ENCODE data around the gene CLK4.

The CLK4 gene

DNA sequence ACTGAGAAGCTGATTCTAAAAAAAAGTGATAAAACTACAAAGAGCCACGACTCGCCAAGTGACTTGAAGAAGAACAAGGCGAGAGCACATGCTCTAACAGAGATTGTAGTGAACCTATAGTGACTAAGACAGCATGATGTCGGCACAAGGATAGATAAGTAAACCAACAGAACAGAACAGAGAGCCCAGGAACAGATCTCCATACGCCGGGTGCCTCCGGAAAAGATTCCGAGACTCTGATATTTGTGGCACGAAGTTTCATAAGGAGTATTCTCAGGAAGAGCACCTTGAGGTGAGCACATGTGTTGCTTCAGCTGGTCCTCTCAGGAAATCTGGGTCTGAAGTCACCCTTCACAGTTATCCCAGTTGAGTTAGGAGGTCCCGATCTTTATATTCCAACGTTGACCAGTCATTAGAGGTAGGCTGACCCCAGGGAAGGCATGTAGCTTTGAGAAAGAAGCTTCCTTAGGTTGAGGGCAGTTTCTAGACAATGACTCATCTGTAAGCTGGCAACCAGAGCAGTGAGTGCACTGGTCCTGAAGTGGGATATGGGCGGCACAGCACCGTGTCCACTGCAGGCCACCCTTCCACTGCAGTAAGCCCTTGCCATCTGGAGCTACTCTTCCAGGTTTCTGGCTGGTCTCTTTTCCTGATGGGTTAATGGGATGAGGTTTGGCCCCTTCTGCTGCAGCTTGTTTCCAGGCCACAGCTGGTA is 13.6 kb upstream of the CLK4 start:
- Histone ChIP-seq H3K9me3 (ENCODE audit: control insufficient read depth, low read length) (no peaks in the 10 kb centered on the region), H3K4me3 (ENCODE audit: insufficient read depth, low read depth, low read length) (no peak overlapping the region), H3K36me3 (ENCODE audit: control insufficient read depth, insufficient read depth, low read length) (no peaks in the 10 kb centered on the region), H3K27me3 (ENCODE audit: control insufficient read depth, insufficient read depth, low read length, poor library complexity, severe bottlenecking) (no peaks in the 10 kb centered on the region), H3K27ac (ENCODE audit: insufficient read depth, low read depth, low read length, poor library complexity, severe bottlenecking) (no peak overlapping the region), H3K4me1 (ENCODE audit: control insufficient read depth, insufficient read depth, low read length) (no peaks in the 10 kb centered on the region)
- WGBS, 2 experiments, result 84% methylated on average over 13 of the region's 13 CpGs

DNA sequence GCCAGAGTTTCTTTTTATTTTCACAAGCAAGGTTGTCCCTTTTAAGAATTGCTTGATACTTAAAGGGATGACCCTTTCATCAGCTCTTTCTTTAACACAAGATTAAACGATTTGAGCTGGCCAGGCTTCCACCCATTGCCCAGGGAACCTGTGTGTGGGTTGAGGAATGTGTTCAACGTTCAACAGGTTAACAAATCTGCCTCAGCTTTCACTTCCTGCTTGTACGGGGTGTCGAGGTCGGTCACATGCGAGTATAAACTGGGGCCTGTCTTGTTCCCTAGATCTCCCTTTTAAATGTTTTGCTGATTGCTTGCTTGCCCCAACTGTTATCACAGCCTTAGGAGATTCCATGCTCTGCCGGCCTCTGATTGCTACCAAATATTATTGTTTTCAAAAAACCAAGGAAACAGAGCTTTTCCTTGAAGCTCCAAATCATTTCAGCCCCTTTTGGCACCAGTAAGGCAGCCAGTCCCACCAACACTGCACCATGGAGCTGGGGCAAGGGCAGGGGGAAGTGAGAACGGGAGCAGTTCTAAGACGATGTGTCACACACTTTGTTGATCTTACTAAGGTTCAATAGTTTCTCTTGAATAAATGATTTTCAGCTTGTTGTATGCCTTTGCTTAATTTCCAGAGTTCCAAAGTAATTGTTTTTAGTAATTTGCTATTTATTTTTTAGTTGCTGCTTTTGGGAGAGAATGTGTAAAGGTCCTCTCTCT is 10.7 kb upstream of the CLK4 start:
- no peaks in the 10 kb centered on the region for H3K4me1 ChIP-seq (ENCODE audit: control insufficient read depth, insufficient read depth, low read length)
- no peak overlapping the region for H3K27ac ChIP-seq (ENCODE audit: insufficient read depth, low read depth, low read length, poor library complexity, severe bottlenecking)
- H3K36me3 ChIP-seq (ENCODE audit: control insufficient read depth, insufficient read depth, low read length), result no peaks in the 10 kb centered on the region
- no peak overlapping the region for H3K4me3 ChIP-seq (ENCODE audit: insufficient read depth, low read depth, low read length)
- 88 to 92% methylated on average over 9 of the region's 9 CpGs for WGBS, 2 experiments
- no peaks in the 10 kb centered on the region for H3K9me3 ChIP-seq (ENCODE audit: control insufficient read depth, low read length)
- H3K27me3 ChIP-seq (ENCODE audit: control insufficient read depth, insufficient read depth, low read length, poor library complexity, severe bottlenecking), result no peaks in the 10 kb centered on the region

DNA sequence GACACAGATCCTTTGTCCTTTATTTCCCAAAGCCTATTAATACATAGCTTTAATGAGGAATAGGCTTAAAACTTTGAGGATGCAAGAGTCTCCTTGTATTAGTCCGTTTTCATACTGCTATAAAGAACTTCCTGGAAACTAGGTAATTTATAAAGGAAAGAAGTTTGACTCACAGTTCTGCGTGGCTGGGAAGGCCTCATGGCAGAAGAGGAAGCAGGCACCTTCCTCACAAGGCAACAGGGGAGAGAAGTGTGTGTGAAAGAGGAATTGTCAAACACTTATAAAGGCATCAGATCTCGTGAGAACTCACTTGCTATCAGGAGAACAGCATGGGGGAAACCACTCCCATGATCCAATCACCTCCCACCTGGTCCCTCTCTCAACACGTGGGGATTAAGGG is 5.4 kb upstream of the CLK4 start:
- no peaks in the 10 kb centered on the region for H3K4me1 ChIP-seq (ENCODE audit: control insufficient read depth, insufficient read depth, low read length)
- H3K36me3 ChIP-seq (ENCODE audit: control insufficient read depth, insufficient read depth, low read length), result no peaks in the 10 kb centered on the region
- no peak overlapping the region for H3K27ac ChIP-seq (ENCODE audit: insufficient read depth, low read depth, low read length, poor library complexity, severe bottlenecking)
- H3K4me3 ChIP-seq (ENCODE audit: insufficient read depth, low read depth, low read length), result no peak overlapping the region
- no peaks in the 10 kb centered on the region for H3K9me3 ChIP-seq (ENCODE audit: control insufficient read depth, low read length)
- 60 to 74% methylated on average over 3 of the region's 4 CpGs for WGBS, 2 experiments
- H3K27me3 ChIP-seq (ENCODE audit: control insufficient read depth, insufficient read depth, low read length, poor library complexity, severe bottlenecking), result peaks cover 26% of the 10 kb centered on the region

DNA sequence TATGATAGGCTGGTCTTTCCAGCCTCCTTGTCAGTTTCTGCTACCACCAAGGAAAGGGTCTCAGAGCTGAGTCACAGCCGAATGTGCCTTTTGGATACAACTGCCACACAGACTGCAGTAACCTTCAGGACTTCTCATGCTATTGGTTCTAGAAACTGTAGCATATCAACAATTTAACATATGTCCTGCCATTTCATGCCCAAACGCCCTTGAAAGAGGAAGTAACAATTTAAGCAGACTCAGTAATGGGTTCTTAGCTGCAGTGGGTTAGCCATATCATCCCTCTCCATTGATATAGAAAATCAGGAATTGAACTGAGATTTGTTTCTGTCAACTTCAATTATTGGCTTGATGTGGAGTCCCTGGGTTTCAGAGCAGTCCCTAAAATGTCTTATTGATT is 4.1 kb upstream of the CLK4 start:
- Histone ChIP-seq H3K27ac (ENCODE audit: insufficient read depth, low read depth, low read length, poor library complexity, severe bottlenecking) (no peak overlapping the region), H3K9me3 (ENCODE audit: control insufficient read depth, low read length) (no peaks in the 10 kb centered on the region), H3K27me3 (ENCODE audit: control insufficient read depth, insufficient read depth, low read length, poor library complexity, severe bottlenecking) (peaks cover 28% of the 10 kb centered on the region), H3K36me3 (ENCODE audit: control insufficient read depth, insufficient read depth, low read length) (no peaks in the 10 kb centered on the region), H3K4me1 (ENCODE audit: control insufficient read depth, insufficient read depth, low read length) (no peaks in the 10 kb centered on the region), H3K4me3 (ENCODE audit: insufficient read depth, low read depth, low read length) (no peak overlapping the region)
- WGBS, 2 experiments, result 75 to 83% methylated on average over 2 of the region's 2 CpGs

DNA sequence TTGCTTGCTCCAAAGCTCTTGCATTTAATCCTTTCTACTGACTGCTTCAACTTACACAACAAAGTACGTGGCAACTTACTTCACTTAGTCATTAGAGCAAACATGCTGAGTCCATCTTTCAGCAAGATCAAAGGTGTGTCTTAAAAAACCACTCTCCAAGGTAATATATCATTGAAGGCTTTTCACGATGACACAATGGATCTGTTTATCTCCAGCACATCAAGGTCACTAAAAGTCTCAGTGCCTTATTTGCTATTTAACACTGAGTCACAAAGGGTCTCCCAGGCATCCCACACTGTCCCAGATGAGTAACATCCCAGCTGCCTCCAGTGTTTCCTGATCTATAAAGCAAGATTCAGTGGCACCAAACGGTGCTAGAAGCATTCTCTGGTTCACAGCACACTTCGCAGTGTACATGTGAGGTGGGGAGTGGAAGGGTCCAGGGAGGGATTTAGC is 3.7 kb upstream of the CLK4 start:
- peaks cover 28% of the 10 kb centered on the region for H3K27me3 ChIP-seq (ENCODE audit: control insufficient read depth, insufficient read depth, low read length, poor library complexity, severe bottlenecking)
- H3K9me3 ChIP-seq (ENCODE audit: control insufficient read depth, low read length), result no peaks in the 10 kb centered on the region
- no peaks in the 10 kb centered on the region for H3K36me3 ChIP-seq (ENCODE audit: control insufficient read depth, insufficient read depth, low read length)
- H3K27ac ChIP-seq (ENCODE audit: insufficient read depth, low read depth, low read length, poor library complexity, severe bottlenecking), result no peak overlapping the region
- WGBS, 2 experiments, result 81 to 85% methylated on average over 4 of the region's 4 CpGs
- no peaks in the 10 kb centered on the region for H3K4me1 ChIP-seq (ENCODE audit: control insufficient read depth, insufficient read depth, low read length)
- no peak overlapping the region for H3K4me3 ChIP-seq (ENCODE audit: insufficient read depth, low read depth, low read length)

DNA sequence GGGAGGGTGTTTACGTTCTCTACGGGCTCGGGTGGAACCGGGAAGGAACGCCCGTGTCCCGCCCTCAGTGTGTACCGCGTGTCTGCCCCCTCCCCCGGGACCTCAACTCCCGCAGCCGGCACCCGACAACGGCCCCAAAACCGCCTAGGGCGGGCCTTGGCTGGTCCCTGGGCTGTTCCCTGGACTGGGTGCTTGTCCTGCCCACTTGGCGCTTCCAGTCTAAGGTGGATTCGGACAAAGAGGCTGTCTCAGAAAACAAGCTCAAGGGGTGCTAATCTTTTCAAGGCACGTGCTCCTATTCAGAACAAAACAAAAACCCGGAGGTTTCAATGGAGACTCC is 379 bp upstream of the CLK4 start:
- 6 to 8% methylated on average over 20 of the region's 20 CpGs for WGBS, 2 experiments
- no peaks in the 10 kb centered on the region for H3K9me3 ChIP-seq (ENCODE audit: control insufficient read depth, low read length)
- H3K27me3 ChIP-seq (ENCODE audit: control insufficient read depth, insufficient read depth, low read length, poor library complexity, severe bottlenecking), result peaks cover 28% of the 10 kb centered on the region
- H3K4me3 ChIP-seq (ENCODE audit: insufficient read depth, low read depth, low read length), result peak overlapping the region; percentile 94
- no peaks in the 10 kb centered on the region for H3K36me3 ChIP-seq (ENCODE audit: control insufficient read depth, insufficient read depth, low read length)
- H3K27ac ChIP-seq (ENCODE audit: insufficient read depth, low read depth, low read length, poor library complexity, severe bottlenecking), result no peak overlapping the region
- H3K4me1 ChIP-seq (ENCODE audit: control insufficient read depth, insufficient read depth, low read length), result peaks cover 8% of the 10 kb centered on the region

DNA sequence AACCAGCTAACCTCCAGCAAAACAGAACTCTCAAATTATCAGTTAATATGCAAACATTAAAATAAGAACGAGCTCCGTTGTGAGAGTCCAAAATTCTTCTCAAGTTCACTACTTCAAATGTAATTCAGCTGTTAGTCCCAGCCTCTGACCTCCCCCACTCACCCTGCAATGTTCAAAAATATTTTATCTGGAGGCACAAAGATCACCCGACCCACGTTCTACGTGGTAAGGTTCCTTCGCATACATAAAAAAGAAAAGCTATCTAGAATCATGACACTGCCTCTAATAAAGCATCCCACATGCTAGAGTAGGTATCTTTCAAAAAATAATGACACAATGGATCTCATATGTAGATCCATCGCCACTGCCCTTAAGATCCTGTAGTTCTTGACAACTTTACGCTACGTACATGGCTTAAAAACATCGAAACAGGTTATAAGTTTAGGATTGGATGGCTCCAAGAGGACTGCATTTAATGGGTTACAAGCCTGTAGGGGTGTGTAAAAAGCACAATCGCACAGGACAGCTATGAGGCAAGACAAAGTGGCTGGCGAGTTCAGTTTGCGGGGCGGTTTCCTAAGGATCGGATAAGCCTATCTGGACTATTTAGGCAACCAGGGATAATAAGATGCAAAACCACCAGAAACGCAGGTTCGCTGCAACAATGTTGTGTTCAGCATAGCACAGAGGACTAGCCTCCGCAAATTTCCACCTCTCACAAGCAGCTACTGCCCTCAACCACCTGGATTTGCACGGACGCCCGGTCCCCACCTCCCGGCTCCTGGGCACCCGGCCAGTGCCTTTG is 969 bp downstream of the CLK4 start:
- WGBS, 2 experiments, result 1% methylated on average over 23 of the region's 23 CpGs
- Histone ChIP-seq H3K27me3 (ENCODE audit: control insufficient read depth, insufficient read depth, low read length, poor library complexity, severe bottlenecking) (peaks cover 27% of the 10 kb centered on the region), H3K4me1 (ENCODE audit: control insufficient read depth, insufficient read depth, low read length) (peaks cover 8% of the 10 kb centered on the region), H3K9me3 (ENCODE audit: control insufficient read depth, low read length) (no peaks in the 10 kb centered on the region), H3K36me3 (ENCODE audit: control insufficient read depth, insufficient read depth, low read length) (no peaks in the 10 kb centered on the region), H3K4me3 (ENCODE audit: insufficient read depth, low read depth, low read length) (peak overlapping the region; percentile 94), H3K27ac (ENCODE audit: insufficient read depth, low read depth, low read length, poor library complexity, severe bottlenecking) (peak overlapping the region; percentile 81)

DNA sequence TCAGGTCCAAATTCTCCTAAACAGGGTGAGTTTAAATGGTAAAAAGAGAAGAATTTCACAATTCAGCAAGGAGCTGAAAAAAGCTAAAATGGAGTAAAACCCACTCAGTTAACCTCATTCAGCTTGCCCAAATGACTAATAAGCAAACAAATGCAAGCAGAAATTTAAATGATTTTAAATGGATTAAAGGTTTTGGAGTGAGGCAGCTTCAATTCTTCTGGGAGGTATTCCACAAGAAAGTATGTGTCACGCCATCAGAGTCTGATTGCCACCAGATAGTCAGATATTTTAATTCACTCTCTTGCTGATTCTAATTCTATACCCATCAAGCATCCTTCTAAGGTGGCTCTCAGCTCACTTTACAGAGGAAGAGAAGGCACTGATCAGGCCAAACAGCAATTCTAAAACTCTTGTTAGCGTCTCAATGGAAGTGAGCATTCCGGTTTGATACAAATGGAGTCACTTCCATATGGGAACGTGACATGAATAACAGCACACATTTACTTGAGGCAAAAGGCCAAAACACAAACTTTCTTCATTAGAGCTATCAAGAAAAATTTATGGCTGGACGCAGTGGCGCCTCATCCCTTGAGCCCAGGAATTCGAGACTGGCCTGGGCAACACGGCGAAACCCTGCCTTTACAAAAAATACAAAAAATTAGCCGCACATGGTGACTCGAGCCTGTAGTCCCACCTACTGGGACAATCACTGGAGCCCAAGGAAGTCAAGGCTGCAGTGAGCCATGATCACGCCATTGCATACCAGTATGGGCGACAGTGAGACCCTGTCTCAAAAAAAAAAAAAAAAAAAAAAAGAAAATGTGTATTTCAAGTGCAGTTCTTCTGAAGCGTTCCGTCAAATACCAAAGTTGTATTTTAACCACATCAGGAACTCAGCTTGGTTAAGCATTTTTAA is 2.0 kb downstream of the CLK4 start:
- Histone ChIP-seq H3K27me3 (ENCODE audit: control insufficient read depth, insufficient read depth, low read length, poor library complexity, severe bottlenecking) (peaks cover 22% of the 10 kb centered on the region), H3K9me3 (ENCODE audit: control insufficient read depth, low read length) (no peaks in the 10 kb centered on the region), H3K4me3 (ENCODE audit: insufficient read depth, low read depth, low read length) (peak overlapping the region; percentile 94), H3K4me1 (ENCODE audit: control insufficient read depth, insufficient read depth, low read length) (peaks cover 8% of the 10 kb centered on the region), H3K36me3 (ENCODE audit: control insufficient read depth, insufficient read depth, low read length) (no peaks in the 10 kb centered on the region), H3K27ac (ENCODE audit: insufficient read depth, low read depth, low read length, poor library complexity, severe bottlenecking) (no peak overlapping the region)
- 36 to 41% methylated on average over 15 of the region's 15 CpGs for WGBS, 2 experiments

DNA sequence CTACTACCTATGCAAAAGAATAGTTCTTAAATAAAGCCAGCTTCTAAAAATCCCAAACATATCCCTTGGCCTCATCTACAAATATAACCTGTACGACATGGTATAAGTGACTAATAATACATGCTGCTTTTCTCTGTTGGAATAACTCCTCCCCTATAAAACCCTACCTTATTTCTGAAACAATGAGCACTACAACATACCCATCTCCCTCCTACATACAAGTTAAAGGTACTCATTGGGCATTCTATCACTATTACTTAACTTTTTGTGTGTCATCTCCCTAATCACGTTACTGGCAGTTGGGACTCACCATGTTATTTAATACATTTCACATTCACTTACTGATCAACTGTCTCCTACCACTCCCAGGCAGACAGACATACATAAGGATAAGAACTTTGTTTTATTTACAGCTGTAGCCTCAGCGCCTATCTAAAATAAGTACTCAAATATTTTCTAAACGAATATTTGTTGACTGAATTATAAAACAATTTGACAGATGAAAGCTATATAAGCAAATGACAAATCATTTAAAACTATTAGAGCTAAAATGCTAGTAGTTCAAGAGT is 4.1 kb downstream of the CLK4 start:
- Histone ChIP-seq H3K4me1 (ENCODE audit: control insufficient read depth, insufficient read depth, low read length) (peaks cover 8% of the 10 kb centered on the region), H3K27me3 (ENCODE audit: control insufficient read depth, insufficient read depth, low read length, poor library complexity, severe bottlenecking) (peaks cover 7% of the 10 kb centered on the region), H3K27ac (ENCODE audit: insufficient read depth, low read depth, low read length, poor library complexity, severe bottlenecking) (no peak overlapping the region), H3K4me3 (ENCODE audit: insufficient read depth, low read depth, low read length) (no peak overlapping the region), H3K36me3 (ENCODE audit: control insufficient read depth, insufficient read depth, low read length) (peaks cover 7% of the 10 kb centered on the region), H3K9me3 (ENCODE audit: control insufficient read depth, low read length) (no peaks in the 10 kb centered on the region)
- 95 to 98% methylated on average over 2 to 3 of the region's 4 CpGs for WGBS, 2 experiments
